ENCODE data around the gene MAST4. TPM values are rescaled to one million over a fixed set of nuclear protein-coding genes. Genes with fewer than 3 reads are reported as not detected.
A peak's percentile ranks its signal among the peaks of the same experiment; 100 is the strongest.

Gene MAST4
- total RNA-seq, 5 donors from 2014 or later (not counting 1 experiment from before 2014, with no cell fraction given): 26.1 to 35.5 (median 32.0) TPM

DNA sequence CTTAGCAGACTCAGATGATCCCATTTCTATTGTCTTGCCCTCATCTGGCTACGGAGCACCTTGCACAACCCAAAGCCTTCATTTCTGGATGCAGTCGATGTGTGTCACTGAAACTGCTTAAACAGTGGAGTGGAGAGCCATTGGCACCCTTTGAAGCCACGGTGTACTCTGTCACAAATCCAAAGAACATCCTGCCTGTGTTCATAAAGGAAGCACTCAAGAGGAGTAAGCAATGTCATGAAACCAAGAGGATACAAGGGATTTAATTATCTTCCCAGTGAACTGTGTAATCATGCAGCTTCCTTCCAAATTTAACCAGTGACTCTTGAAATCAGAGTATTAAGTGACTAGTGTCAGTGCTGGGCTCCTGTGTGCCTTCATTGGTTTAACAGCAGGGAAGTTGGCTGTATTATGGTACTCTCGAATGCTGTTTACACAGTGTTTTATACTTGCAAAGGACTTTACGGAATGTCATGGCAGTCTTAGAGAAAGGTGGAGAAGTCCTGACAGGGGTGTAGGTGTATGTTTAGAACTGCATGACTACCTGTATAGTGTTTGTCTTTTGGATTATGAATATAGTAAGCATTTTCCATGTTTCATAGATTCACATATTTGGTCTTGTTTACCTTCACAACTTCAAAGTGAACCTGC, 558.5 kb downstream of the MAST4 start:
- ChIA-PET CTCF (interaction anchor here (1.3 to 5.2 kb wide), 3 partner anchors 52 to 92 kb away, joined by 3 to 44 read pairs (median 6); no protein-coding TSS in a partner anchor), POLR2A (no interaction called here)
- peaks cover 28 to 35% (median 30%) of the 10 kb centered on the region in 3 donors for H3K4me1 Mint-ChIP-seq
- Histone ChIP-seq H3K4me3 (ENCODE audit: control insufficient read depth in 1 of 2, extremely low read depth in 1 of 2, low read length in 1 of 2) (no peak overlapping the region), H3K9me3 (no peaks in the 10 kb centered on the region), H3K27me3 (replicated peaks in 1 of 2; ENCODE audit: control insufficient read depth in 2 of 2, extremely low read depth in 1 of 2, insufficient read depth in 2 of 2, low read length in 1 of 2) (no peaks in the 10 kb centered on the region), H3K4me1 (ENCODE audit: control insufficient read depth in 1 of 2, extremely low read depth in 1 of 2, insufficient read depth in 2 of 2, low read length in 2 of 2) (peaks cover 10 to 18% of the 10 kb centered on the region in 2 experiments), H3K36me3 (ENCODE audit: control insufficient read depth in 2 of 2, extremely low read depth in 1 of 2, insufficient read depth in 1 of 2, low read length in 1 of 2) (peaks cover 4 to 8% of the 10 kb centered on the region in 2 donors), H3K27ac (ENCODE audit: low read length) (no peak overlapping the region)
- H3K36me3 Mint-ChIP-seq: peaks cover 32% of the 10 kb centered on the region
- WGBS (ENCODE audit: insufficient coverage): 95% methylated on average over 2 of the region's 5 CpGs
- peak overlapping the region; percentile 29 to 40 for H3K27ac Mint-ChIP-seq
- H3K27me3 Mint-ChIP-seq: no peaks in the 10 kb centered on the region
- peaks cover 0 to 12% (median 0%) of the 10 kb centered on the region in 3 donors for H3K9me3 Mint-ChIP-seq
- ATAC-seq (replicated peaks in 1 of 4) (no peak), DNase-seq (no peak)
- H3K4me3 Mint-ChIP-seq: no peak overlapping the region

DNA sequence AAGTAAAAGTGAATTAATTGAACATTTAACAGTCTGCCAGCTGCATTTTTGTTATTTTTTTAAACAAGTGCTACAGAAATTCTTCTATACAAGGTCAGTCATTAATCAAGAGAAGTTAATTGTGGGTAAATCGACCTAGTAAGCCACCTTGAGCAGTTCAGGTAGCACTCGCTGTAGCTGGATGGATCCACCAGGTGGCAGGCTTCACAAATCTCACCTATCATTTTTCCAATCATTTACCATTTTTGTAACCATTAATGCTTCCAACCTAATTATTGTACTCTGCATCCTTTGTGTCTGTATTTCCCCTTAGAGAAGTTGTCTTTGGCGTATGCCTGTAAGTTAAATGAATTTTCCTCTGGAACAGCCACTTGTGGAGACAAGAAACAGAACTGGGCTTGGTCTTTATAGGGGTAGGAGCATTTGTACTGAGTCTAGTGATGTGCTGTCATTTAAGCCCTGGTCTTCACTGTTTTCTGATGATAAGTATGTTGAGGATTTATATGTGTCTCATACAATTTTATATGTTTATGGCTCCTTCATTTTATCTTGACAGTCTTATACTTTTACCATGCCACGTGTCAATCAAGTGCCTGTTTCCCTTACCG, 560.9 kb downstream of the MAST4 start:
- H3K27me3 Mint-ChIP-seq: no peaks in the 10 kb centered on the region
- Histone ChIP-seq H3K4me3 (ENCODE audit: control insufficient read depth in 1 of 2, extremely low read depth in 1 of 2, low read length in 1 of 2) (no peak overlapping the region), H3K27ac (ENCODE audit: low read length) (peak overlapping the region; percentile 12), H3K4me1 (ENCODE audit: control insufficient read depth in 1 of 2, extremely low read depth in 1 of 2, insufficient read depth in 2 of 2, low read length in 2 of 2) (peaks cover 28 to 30% of the 10 kb centered on the region in 2 experiments), H3K9me3 (no peaks in the 10 kb centered on the region), H3K36me3 (ENCODE audit: control insufficient read depth in 2 of 2, extremely low read depth in 1 of 2, insufficient read depth in 1 of 2, low read length in 1 of 2) (peaks cover 4% of the 10 kb centered on the region in 2 donors), H3K27me3 (replicated peaks in 1 of 2; ENCODE audit: control insufficient read depth in 2 of 2, extremely low read depth in 1 of 2, insufficient read depth in 2 of 2, low read length in 1 of 2) (no peaks in the 10 kb centered on the region)
- CTCF ChIA-PET: interaction anchor here (0.6 to 5.2 kb wide), 12 partner anchors 9 to 1127 kb away, joined by 3 to 44 read pairs (median 4); no protein-coding TSS in a partner anchor
- H3K4me3 Mint-ChIP-seq: peak overlapping the region in 1 of 3 donors; percentile 67
- ATAC-seq (replicated peaks in 1 of 4) (peak in 3 of 4 experiments; percentile 33 to 61 (median 44)), DNase-seq (peak in 32 of 35 experiments; percentile 13 to 78 (median 47))
- no peaks in the 10 kb centered on the region for H3K9me3 Mint-ChIP-seq
- peak overlapping the region; percentile 84 to 87 for H3K27ac Mint-ChIP-seq
- POLR2A ChIA-PET: no interaction called here
- no CpG with 5 or more reads among the region's 5 CpGs for WGBS (ENCODE audit: insufficient coverage)
- H3K36me3 Mint-ChIP-seq: peaks cover 16% of the 10 kb centered on the region
- peaks cover 52 to 58% (median 54%) of the 10 kb centered on the region in 3 donors for H3K4me1 Mint-ChIP-seq

DNA sequence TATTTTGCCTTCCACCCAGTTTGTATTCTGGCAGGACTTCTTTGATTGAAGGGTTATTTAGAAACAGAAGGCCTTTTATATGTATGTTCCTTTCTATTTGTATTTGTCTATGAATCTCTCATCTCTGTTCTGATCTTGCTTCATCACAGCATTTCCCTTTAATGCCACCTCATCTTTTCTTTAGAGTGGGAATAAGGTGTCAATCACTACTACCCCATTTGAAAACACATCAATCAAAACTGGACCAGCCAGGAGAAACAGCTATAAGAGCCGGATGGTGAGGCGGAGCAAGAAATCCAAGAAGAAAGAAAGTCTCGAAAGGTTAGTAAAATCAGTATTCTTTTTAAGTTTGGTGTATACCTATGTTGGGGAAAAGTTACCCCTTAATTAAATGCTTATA, 564.1 kb downstream of the MAST4 start:
- ChIA-PET CTCF (interaction anchor here (1.8 to 3.3 kb wide), 2 partner anchors 48 kb away, joined by 10 to 27 read pairs; no protein-coding TSS in a partner anchor), POLR2A (interaction anchor here in 1 of 2 donors (0.7 kb wide), 1 partner anchor 47 kb away, joined by 7 read pairs; no protein-coding TSS in a partner anchor)
- WGBS (ENCODE audit: insufficient coverage): no CpG with 5 or more reads among the region's 3 CpGs
- no peak for DNase-seq
- Histone ChIP-seq H3K4me3 (ENCODE audit: control insufficient read depth in 1 of 2, extremely low read depth in 1 of 2, low read length in 1 of 2) (no peak overlapping the region), H3K36me3 (ENCODE audit: control insufficient read depth in 2 of 2, extremely low read depth in 1 of 2, insufficient read depth in 1 of 2, low read length in 1 of 2) (peaks cover 19 to 21% of the 10 kb centered on the region in 2 donors), H3K27ac (ENCODE audit: low read length) (peak overlapping the region; percentile 57), H3K9me3 (no peaks in the 10 kb centered on the region), H3K27me3 (replicated peaks in 1 of 2; ENCODE audit: control insufficient read depth in 2 of 2, extremely low read depth in 1 of 2, insufficient read depth in 2 of 2, low read length in 1 of 2) (no peaks in the 10 kb centered on the region), H3K4me1 (ENCODE audit: control insufficient read depth in 1 of 2, extremely low read depth in 1 of 2, insufficient read depth in 2 of 2, low read length in 2 of 2) (peaks cover 35 to 56% of the 10 kb centered on the region in 2 experiments)
- Mint-ChIP-seq H3K36me3 (peaks cover 25% of the 10 kb centered on the region), H3K27me3 (no peaks in the 10 kb centered on the region), H3K9me3 (no peaks in the 10 kb centered on the region), H3K4me1 (peaks cover 75 to 88% (median 76%) of the 10 kb centered on the region in 3 donors), H3K27ac (peak overlapping the region; percentile 94 to 95), H3K4me3 (peak overlapping the region; percentile 52 to 87 (median 55))
- no peak for ATAC-seq (replicated peaks in 1 of 4)

DNA sequence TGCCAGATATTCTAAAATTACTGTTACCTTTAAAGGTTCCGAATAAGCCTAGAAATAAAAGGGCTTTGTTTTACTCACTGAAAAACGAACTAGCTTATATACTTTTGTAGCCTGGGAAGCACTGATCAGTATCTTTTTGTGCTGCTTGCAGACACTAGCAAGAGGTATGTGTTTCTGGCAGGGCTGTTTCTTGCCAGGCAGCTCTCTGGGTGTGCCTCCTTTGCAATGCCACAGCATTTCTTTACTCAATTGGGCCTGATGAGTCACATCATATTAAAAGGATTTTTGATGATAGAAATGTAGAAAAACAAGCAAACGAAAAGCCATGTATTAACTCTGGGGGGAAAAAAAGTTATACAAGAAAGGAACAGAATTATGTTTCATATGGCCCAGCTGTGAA, 564.8 kb downstream of the MAST4 start:
- peak overlapping the region; percentile 94 to 95 for H3K27ac Mint-ChIP-seq
- peak overlapping the region; percentile 47 to 87 (median 52) for H3K4me3 Mint-ChIP-seq
- H3K4me3 ChIP-seq (ENCODE audit: control insufficient read depth in 1 of 2, extremely low read depth in 1 of 2, low read length in 1 of 2): no peak overlapping the region
- H3K36me3 Mint-ChIP-seq: peaks cover 25% of the 10 kb centered on the region
- peaks cover 37 to 64% of the 10 kb centered on the region in 2 experiments for H3K4me1 ChIP-seq (ENCODE audit: control insufficient read depth in 1 of 2, extremely low read depth in 1 of 2, insufficient read depth in 2 of 2, low read length in 2 of 2)
- peaks cover 82 to 93% (median 83%) of the 10 kb centered on the region in 3 donors for H3K4me1 Mint-ChIP-seq
- peak overlapping the region; percentile 57 for H3K27ac ChIP-seq (ENCODE audit: low read length)
- peaks cover 19 to 21% of the 10 kb centered on the region in 2 donors for H3K36me3 ChIP-seq (ENCODE audit: control insufficient read depth in 2 of 2, extremely low read depth in 1 of 2, insufficient read depth in 1 of 2, low read length in 1 of 2)
- ChIA-PET POLR2A (interaction anchor here (0.6 to 1.7 kb wide), 6 partner anchors 21 to 1271 kb away, joined by 3 to 7 read pairs (median 3); no protein-coding TSS in a partner anchor), CTCF (interaction anchor here (0.7 to 3.3 kb wide), 5 partner anchors 47 to 1092 kb away, joined by 4 to 27 read pairs (median 7); no protein-coding TSS in a partner anchor)
- H3K27me3 Mint-ChIP-seq: no peaks in the 10 kb centered on the region
- no peaks in the 10 kb centered on the region for H3K9me3 Mint-ChIP-seq
- WGBS (ENCODE audit: insufficient coverage): no CpG with 5 or more reads among the region's 3 CpGs
- peak; percentile 52 to 78 (median 76) for ATAC-seq (replicated peaks in 1 of 4)
- H3K9me3 ChIP-seq: no peaks in the 10 kb centered on the region
- DNase-seq: peak in 29 of 35 experiments; percentile 9 to 67 (median 36)
- no peaks in the 10 kb centered on the region for H3K27me3 ChIP-seq (replicated peaks in 1 of 2; ENCODE audit: control insufficient read depth in 2 of 2, extremely low read depth in 1 of 2, insufficient read depth in 2 of 2, low read length in 1 of 2)

DNA sequence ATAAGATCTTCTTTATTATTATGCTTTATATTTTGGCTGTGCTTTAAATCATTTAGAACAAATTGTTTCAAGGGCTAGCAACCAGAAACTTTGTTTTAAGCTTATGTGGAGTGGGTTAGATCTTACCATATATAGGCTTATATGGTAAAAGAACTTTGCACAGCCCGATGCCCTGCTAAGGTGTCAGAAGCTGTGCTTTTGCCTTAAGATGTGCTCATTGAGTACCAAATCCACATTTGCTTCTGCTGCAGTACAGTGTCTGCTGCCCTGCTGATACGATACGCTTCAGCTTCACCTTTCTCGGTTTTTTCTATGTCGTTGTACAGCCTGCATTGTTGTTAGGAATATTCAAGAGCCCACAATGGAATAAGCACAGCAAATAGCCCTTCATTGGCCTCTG, 565.6 kb downstream of the MAST4 start:
- H3K36me3 Mint-ChIP-seq: peaks cover 25% of the 10 kb centered on the region
- ATAC-seq (replicated peaks in 1 of 4): no peak
- POLR2A ChIA-PET: interaction anchor here (0.6 to 1.7 kb wide), 5 partner anchors 19 to 1270 kb away, joined by 3 to 9 read pairs (median 3); no protein-coding TSS in a partner anchor

More for the DNA sequence above, 565.6 kb downstream of the MAST4 start:
- DNase-seq: no peak
- Histone ChIP-seq H3K27me3 (replicated peaks in 1 of 2; ENCODE audit: control insufficient read depth in 2 of 2, extremely low read depth in 1 of 2, insufficient read depth in 2 of 2, low read length in 1 of 2) (no peaks in the 10 kb centered on the region), H3K4me1 (ENCODE audit: control insufficient read depth in 1 of 2, extremely low read depth in 1 of 2, insufficient read depth in 2 of 2, low read length in 2 of 2) (peaks cover 41 to 71% of the 10 kb centered on the region in 2 experiments), H3K4me3 (ENCODE audit: control insufficient read depth in 1 of 2, extremely low read depth in 1 of 2, low read length in 1 of 2) (peak overlapping the region in 1 of 2 donors; percentile 6), H3K36me3 (ENCODE audit: control insufficient read depth in 2 of 2, extremely low read depth in 1 of 2, insufficient read depth in 1 of 2, low read length in 1 of 2) (peaks cover 19 to 21% of the 10 kb centered on the region in 2 donors), H3K27ac (ENCODE audit: low read length) (peak overlapping the region; percentile 57), H3K9me3 (no peaks in the 10 kb centered on the region)
- CTCF ChIA-PET: interaction anchor here (1.0 to 3.3 kb wide), 6 partner anchors 19 to 1091 kb away, joined by 3 to 27 read pairs (median 6); no protein-coding TSS in a partner anchor
- H3K4me3 Mint-ChIP-seq: peak overlapping the region; percentile 17 to 87 (median 52)
- H3K27me3 Mint-ChIP-seq: no peaks in the 10 kb centered on the region
- no CpG with 5 or more reads among the region's 5 CpGs for WGBS (ENCODE audit: insufficient coverage)
- H3K4me1 Mint-ChIP-seq: peaks cover 80 to 91% (median 81%) of the 10 kb centered on the region in 3 donors
- no peaks in the 10 kb centered on the region for H3K9me3 Mint-ChIP-seq
- H3K27ac Mint-ChIP-seq: peak overlapping the region; percentile 94 to 95
